HG03460 (cell line): ENCODE measurements around the gene GRIP2.

ENCODE experiments used
- ATAC-seq: cut with Tn5 transposase; IDR thresholded peaks from one replicate; pipeline ENCODE4 v1.9.1; 2021; ENCODE audit not compliant: unreplicated experiment

GRIP2 gene

GRCh38 chr3:14539742-14540491 is at the start of gene GRIP2:
Gene GRIP2, minus strand, starts transcription at chr3:14540342. Its CDS starts 34 bp downstream, at chr3:14540308.
- ATAC-seq, result no peak

GRCh38 chr3:14588425-14589112 is 48.4 kb upstream of the GRIP2 start:
- ATAC-seq, result no peak

DNA sequence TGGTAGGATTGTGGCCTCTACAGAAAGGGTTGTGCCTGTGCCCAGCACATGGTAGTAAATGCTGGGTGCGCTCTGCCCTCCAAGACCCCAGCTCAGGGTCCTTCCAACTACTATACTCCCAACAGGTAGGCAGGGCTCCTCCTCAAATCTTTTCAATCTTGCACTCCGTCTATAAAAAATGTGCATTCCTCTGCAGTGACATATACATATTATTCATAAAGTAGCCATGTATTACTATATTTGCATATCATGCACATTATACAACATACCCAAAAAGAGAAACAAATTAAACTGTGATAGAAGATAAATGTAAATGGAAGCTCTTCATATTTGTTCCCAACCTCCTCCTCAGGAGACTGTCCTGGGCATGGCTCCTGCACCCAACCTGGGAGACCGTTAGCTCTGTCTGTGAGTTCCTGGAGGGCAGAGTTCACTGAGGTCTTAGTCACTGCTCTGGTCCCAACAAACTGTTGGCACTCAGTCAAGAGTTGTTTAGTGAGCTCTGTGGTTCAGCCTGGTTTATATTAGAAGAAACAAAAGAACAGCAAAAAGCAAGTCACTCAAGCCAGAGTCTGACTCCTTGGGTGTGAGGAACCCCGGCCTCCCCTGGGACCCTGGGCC is 47.7 kb upstream of the GRIP2 start:
- ATAC-seq, result no peak

GRCh38 chr3:14586611-14587010 is 46.5 kb upstream of the GRIP2 start:
- no peak for ATAC-seq

DNA sequence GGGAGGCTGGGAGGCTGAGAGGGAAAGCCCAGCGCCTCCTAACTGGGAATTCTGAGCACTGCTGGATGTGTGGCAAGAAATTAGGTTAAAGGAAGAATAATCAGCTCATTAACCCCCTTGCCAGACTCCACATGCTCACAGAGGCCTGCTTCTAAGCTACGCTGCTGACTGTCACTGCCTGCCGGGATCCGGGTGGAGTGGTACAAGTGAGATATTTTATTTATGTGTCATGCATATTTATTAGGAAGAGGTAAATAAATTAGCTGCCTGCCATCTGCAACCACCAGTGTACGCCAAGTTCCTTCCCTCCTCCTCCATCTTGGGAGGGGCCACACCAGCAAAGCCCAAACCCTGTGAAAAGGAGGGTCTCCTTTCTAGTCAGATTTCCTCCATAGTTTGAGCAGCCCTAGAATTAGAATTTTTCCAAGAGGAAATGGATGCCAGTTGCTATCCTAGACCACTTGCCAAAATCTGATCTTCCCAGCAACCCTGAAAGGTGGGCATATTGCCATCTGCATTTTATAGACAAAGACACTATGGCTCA is 43.5 kb upstream of the GRIP2 start:
- no peak for ATAC-seq

GRCh38 chr3:14582045-14582410 is 41.9 kb upstream of the GRIP2 start:
- ATAC-seq, result no peak

DNA sequence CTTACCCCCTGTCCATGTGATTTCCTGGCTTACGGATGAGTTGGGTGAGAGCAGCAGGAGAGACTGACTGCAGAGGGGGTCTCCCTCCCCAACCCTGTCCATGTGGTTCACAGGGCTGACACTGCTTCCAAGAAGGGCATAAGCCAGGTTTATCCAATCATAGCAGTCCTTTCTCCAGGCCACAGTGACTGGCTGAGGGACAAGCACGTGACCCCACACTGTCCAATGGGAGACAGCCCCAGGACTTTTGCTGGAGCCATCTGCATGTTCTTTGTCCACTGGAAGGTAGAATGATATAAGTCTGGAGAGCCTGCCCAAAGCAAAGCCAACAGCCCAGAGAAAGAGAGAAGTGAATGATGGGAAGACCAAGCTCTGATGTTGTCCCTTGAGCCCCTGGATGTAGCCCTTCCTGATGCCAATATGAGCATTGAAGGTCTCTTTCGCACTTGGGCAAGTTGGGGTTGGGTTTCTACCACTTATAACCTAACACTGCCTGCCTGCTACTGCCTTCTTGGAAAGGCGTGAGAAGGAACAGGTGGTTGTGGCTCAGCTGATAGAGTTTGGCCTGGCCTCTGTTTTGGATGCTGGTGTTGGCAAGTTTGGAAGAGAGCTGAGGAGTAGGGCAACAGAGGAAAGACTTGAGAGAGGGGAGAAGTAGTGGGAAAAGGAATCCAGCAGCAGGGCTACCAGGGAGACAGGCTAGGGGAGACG is 41.3 kb upstream of the GRIP2 start:
- no peak for ATAC-seq

- no peak for ATAC-seq
These were observed 37.8 kb upstream of the GRIP2 start for GRCh38 chr3:14577897-14578296.

DNA sequence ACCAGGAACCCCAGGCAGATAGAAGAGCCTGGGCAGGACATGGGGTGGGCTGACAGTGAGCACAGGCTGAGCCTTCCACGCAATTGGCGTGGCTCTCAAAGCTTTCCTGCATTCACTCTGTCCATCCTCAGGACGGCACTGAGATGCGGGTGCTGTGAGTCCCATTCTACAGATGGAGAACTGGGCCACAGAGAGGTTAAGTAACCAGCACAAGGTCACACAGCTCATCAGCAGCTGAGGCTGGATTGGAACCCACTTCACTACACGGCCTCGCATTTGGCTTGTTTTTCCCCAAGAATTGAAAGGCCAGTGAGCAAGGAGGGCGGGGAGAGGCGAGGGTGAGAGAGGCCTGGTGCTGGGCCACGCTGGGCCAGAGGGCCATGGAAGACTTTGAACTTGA is 36.0 kb upstream of the GRIP2 start:
- no peak for ATAC-seq

- no peak for ATAC-seq
These were observed 34.0 kb upstream of the GRIP2 start for GRCh38 chr3:14574183-14574582.

DNA sequence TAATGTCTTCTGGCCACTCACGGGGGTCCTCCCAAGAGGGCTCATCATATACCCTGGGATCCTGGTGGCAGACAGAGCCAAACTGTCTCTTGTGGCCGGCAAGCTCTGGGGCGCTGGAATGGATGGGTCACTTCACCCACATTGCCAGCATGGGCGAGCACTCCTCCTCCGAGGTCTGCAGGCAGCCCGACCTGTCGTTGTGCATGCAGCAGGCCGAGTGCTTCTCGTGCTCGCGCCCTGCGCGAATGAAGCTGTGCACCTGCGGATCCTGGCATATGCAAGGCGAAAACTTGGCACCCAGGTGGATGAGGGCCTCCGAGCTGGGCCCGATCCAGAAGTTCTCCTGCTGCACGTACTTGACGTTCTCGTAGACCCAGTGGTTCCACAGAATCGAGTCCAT is 33.6 kb upstream of the GRIP2 start:
- no peak for ATAC-seq

- no peak for ATAC-seq
These were observed 30.7 kb upstream of the GRIP2 start for GRCh38 chr3:14570864-14571263.

DNA sequence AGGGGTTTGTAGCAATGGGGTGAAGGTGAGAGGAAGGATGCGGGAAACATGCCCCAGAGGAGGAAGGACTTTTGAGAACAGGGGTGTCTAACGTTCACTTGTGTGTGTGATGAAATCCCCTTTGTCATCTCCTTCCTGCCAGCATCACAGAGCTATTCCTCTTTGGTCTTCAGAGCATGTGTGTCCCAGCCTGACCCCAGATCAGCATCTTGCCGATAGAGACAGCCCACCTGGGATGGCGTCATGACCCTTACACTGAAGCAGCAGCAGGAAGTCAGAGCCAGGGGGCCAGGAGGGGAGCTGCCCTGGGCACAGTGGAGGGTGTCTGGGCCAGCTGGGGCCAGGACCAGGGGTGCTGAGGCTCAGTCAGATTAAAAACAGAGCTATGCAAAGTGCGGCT is 29.9 kb upstream of the GRIP2 start:
- no peak for ATAC-seq

DNA sequence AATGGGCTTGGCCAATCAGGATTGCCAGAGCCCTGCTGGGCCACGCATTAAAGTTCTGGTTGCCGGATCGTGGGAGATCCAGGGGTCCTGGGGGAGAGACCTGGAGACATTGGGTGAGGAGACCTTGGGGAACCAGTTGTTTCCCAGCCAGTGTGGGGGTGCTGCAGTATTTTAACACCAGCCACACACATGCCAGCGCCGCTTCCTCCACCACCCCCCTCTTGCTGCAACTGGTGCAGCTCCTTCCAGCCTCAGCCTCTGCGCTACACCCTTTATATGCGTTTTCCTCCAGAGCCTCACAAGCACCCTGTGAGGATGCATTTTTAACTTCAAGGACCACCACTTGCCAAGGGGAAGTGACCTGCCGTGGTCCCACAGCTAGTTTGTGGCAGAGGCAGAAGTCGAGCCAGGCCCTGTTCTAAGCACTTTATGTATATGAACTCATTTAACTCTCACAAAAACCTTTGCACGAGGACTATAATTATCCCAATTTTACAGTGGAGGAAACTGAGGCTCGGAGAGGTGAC is 29.4 kb upstream of the GRIP2 start:
- ATAC-seq, result no peak

DNA sequence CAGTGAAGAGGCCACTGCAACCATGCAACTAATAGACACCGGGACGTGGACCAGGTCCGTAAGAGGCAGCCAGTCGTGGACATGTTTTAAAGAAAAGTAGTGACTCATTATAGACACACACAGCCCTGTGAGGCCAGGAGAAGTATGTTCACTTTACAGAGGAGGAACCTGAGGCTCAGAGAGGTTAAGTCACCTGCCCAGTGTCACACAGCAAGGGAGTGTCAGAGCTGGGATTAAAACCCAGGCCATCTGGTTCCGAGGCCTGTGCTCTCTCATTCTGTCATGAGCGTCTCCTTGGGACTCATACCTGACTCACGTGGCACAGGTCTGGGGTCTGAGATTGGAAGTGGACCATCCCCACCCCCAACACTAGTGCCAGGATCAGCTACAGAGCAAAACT is 28.1 kb upstream of the GRIP2 start:
- ATAC-seq, result no peak

- ATAC-seq, result no peak
These were observed 26.7 kb upstream of the GRIP2 start for GRCh38 chr3:14566812-14567211.

DNA sequence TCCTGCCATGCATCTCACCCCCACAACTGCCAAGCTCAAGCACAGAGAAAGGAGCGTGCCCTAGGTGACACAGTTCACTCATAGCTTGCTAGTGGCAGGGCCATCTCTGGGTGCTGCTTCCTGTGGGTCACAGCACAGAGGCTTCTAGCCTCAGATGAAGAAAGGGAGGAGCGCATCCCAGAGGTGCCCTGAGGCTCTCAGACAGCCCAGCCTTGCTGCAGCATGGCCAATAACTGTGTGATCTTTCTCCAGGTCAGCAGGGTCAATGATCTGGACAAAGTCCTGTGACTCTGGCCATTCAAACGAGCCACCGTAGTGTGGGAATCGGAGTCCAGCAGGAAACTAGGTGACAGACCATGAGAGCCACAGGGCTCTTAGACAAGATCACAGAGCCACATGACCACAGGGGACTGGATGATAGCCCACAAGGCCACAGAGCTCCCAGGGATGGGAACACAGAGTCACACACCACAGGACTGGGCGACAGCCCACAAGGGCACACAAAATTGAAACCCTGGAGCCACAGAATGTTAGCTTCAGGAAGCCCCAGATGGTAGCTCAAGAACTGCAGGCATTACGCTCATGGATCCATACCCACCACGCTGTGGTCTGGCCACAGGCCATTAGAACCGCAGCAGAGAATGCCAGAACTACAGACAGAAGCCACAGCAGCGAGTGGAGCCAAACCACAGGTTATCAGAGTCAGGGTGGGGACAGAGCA is 25.9 kb upstream of the GRIP2 start:
- no peak for ATAC-seq

- no peak for ATAC-seq
These were observed 24.6 kb upstream of the GRIP2 start for GRCh38 chr3:14564741-14565140.

- ATAC-seq, result no peak
These were observed 23.9 kb upstream of the GRIP2 start for GRCh38 chr3:14563946-14564539.
